Coronary artery (tissue), 2 donors: ENCODE measurements around the gene CIBAR2.
"Not testable (repeated sequence)": the region's sequence is repeated elsewhere in the genome, so short reads cannot be mapped to it uniquely, and the experiment has no call there.

Source experiments
- DNase-seq: peaks from one replicate; pipeline ENCODE4 v3.0.0-alpha.2; 2017; ENCODE audit warnings: low spot score
- H3K27ac ChIP-seq, 2 donors: fragments of 200-600 bp; sonication (generic); one replicate each; pipeline ENCODE4 v1.5.1; 2016 to 2019
- H3K4me3 ChIP-seq: fragments of 200-600 bp; sonication (generic); 2 replicates; pipeline ENCODE4 v1.5.1; 2016; ENCODE audit warnings: mild to moderate bottlenecking, moderate library complexity
- CTCF ChIP-seq: fragments of 200-600 bp; sonication (generic); IDR thresholded peaks from one replicate; pipeline ENCODE4 v1.5.1; 2019; ENCODE audit warnings: antibody characterized with exemption

Gene CIBAR2

GRCh38 chr16:85123891-85124635, 11.8 kb upstream of the CIBAR2 start:
- DNase-seq: peak; percentile 96
- Histone ChIP-seq H3K27ac (peak overlapping the region; percentile 53 to 80), H3K4me3 (peak overlapping the region; percentile 6)
- TF ChIP-seq CTCF: no peak

DNA sequence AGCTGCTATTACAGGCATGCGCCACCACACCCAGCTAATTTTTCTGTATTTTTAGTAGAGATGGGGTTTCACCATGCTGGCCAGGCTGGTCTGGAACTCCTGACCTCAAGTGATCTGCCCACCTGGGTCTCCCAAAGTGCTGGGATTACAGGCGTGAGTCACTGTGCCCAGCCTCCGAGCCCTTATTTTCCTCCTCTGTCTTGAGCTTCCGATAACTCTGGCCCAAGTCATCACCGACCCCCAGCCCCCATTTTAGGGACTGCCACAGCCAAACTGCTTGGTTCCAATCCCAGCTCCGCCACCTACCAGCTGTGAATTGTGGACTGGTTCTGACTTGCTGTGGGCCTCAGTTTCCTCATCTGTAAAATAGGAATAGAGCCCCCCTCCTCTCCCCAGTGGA, 11.2 kb upstream of the CIBAR2 start:
- not testable (repeated sequence) for DNase-seq
- Histone ChIP-seq H3K27ac (peak overlapping the region; percentile 53 to 80), H3K4me3 (peak overlapping the region; percentile 6)

- no peak for TF ChIP-seq CTCF
- H3K27ac ChIP-seq: no peak overlapping the region
- H3K4me3 ChIP-seq: no peak overlapping the region
- no peak for DNase-seq
Observed at GRCh38 chr16:85120006-85120340, 7.7 kb upstream of the CIBAR2 start.

GRCh38 chr16:85117418-85117817, 5.1 kb upstream of the CIBAR2 start:
- TF ChIP-seq CTCF: no peak
- no peak for DNase-seq
- no peak overlapping the region for H3K4me3 ChIP-seq
- no peak overlapping the region for H3K27ac ChIP-seq

GRCh38 chr16:85114909-85115567, 2.8 kb upstream of the CIBAR2 start:
- Histone ChIP-seq H3K27ac (no peak overlapping the region), H3K4me3 (peak overlapping the region; percentile 24)
- peak; percentile 86 for TF ChIP-seq CTCF

DNA sequence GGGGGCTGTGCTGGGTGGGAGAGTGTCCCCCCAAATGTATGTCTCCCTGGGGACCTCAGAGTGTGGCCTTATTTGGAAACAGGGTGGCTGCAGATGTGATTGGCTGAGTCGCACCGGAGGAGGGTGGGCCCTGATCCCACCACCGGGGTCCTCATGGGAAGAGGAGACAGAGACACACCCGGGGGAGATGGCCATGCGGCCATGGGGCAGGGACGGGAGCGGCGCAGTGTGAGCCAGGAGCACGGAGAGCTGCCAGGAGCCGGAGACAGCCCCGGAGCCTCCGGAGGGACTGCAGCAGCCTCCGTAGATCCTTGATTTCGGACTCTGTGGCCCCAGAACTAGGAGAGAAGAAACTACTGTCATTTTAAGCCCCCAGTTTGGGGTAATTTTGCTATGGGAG, 1.6 kb upstream of the CIBAR2 start:
- H3K27ac ChIP-seq: no peak overlapping the region
- no peak for TF ChIP-seq CTCF
- DNase-seq: no peak
- no peak overlapping the region for H3K4me3 ChIP-seq

More at GRCh38 chr16:85114909-85115567, 2.8 kb upstream of the CIBAR2 start:
- DNase-seq: peak; percentile 88

DNA sequence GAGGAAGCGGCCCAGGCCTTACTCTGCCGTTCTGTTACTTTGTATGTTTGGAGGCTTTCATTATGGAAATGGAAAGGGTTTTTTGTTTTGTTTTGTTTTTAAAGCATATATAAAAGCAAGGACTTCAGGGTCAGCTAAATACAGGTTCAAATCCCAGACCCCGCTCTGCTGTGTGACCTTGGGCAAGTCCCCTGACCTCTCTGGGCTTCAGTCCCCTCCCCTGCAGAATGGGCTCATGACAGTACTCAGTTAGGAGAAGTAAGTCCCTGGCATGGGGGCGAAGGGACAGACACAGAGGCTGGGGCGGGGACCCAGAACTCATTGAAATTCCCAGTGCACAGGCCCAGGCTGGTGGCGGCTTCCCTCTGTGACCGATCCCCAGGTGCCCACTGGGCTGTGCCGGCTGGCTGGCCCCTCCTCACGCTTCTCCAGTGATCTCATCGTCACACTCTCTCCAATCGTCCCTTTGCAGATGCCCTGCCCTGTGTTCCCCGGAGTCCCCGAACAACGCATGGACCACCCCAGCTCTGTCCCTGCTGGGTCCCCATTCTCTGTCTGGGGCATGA, 979 bp upstream of the CIBAR2 start:
- no peak overlapping the region for H3K4me3 ChIP-seq
- no peak overlapping the region for H3K27ac ChIP-seq
- DNase-seq: no peak
- TF ChIP-seq CTCF: no peak
